Measurements from ENCODE around the gene MRPS25. TPM values are rescaled to one million over a fixed set of nuclear protein-coding genes. Genes with fewer than 3 reads are reported as not detected.

MRPS25 gene
- total RNA-seq, 2 donors from 2014 or later, result 13.8 to 31.0 TPM

DNA sequence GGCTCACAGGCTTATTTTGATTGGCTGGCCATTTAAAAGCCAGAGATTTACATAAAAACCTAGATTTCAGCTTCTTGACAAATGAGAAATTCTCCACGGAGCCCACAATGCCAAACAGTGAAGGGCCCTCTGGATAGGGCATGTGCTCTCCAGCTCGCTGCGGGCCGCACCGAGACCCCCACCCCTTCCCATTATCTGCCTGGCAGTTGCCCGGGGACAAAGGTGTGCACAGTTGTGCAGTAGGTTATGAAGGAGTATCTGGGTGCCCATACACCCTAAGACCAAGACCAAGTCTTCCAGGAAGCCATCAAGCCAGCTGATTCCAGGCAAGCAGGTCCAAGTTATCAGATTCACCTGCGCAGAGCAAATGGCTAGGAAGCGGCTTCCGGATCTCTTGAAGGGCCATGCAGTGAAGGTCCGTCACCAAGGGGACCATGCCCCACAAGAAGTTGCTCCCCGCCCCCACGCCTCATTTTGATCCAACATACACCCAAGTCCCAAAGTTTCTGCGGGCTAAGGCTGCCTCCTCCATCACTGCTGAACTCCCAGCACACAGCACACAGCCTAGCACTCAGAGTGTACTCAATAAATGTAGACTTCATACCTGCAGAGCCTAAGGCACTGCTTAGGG lies 1.3 kb downstream of the MRPS25 start:
- Histone ChIP-seq H3K4me3 (peak overlapping the region; percentile 88), H3K27ac (no peak overlapping the region), H3K27me3 (replicated peaks; ENCODE audit: insufficient read depth) (no peaks in the 10 kb centered on the region), H3K4me1 (ENCODE audit: control insufficient read depth in 1 of 2, low read depth in 2 of 2) (peaks cover 7 to 18% of the 10 kb centered on the region in 2 donors), H3K9me3 (no peaks in the 10 kb centered on the region), H3K36me3 (peaks cover 3% of the 10 kb centered on the region)
- no peak for DNase-seq (ENCODE audit: low spot score)
- ATAC-seq (ENCODE audit: insufficient number of reproducible peaks, low FRiP score, low read depth), result no peak
- TF ChIP-seq, protein P1, sequence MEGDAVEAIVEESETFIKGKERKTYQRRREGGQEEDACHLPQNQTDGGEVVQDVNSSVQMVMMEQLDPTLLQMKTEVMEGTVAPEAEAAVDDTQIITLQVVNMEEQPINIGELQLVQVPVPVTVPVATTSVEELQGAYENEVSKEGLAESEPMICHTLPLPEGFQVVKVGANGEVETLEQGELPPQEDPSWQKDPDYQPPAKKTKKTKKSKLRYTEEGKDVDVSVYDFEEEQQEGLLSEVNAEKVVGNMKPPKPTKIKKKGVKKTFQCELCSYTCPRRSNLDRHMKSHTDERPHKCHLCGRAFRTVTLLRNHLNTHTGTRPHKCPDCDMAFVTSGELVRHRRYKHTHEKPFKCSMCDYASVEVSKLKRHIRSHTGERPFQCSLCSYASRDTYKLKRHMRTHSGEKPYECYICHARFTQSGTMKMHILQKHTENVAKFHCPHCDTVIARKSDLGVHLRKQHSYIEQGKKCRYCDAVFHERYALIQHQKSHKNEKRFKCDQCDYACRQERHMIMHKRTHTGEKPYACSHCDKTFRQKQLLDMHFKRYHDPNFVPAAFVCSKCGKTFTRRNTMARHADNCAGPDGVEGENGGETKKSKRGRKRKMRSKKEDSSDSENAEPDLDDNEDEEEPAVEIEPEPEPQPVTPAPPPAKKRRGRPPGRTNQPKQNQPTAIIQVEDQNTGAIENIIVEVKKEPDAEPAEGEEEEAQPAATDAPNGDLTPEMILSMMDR (IDR thresholded peaks at IDR 0.05), result no peak

DNA sequence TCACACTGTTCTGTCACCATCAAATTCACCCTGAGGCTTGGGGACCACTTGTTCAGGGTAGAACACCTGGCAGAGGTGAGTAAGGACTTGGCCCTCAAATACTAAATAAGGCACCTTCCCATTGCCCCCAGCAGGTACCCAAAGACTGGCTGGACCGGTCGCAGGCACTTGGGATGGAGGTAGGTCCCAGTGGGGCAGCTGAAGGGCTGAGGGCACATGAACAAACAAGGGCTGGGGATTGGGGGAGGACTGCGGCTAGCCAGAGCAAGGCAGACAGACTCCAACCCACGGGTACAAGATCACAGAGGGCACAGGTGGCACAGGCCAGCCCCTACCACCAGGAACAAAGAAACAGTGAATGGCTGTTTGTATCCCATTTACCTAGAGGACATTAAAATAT lies 1.9 kb downstream of the MRPS25 start:
- no peak overlapping the region for H3K4me3 ChIP-seq
- H3K36me3 ChIP-seq, result peaks cover 3% of the 10 kb centered on the region
- no peak overlapping the region for H3K27ac ChIP-seq
- peaks cover 7 to 18% of the 10 kb centered on the region in 2 donors for H3K4me1 ChIP-seq (ENCODE audit: control insufficient read depth in 1 of 2, low read depth in 2 of 2)
- DNase-seq (ENCODE audit: low spot score) (no peak), ATAC-seq (ENCODE audit: insufficient number of reproducible peaks, low FRiP score, low read depth) (no peak)
- H3K27me3 ChIP-seq (replicated peaks; ENCODE audit: insufficient read depth), result no peaks in the 10 kb centered on the region
- TF ChIP-seq, protein P1 (IDR thresholded peaks at IDR 0.05), result no peak
- H3K9me3 ChIP-seq, result no peaks in the 10 kb centered on the region

DNA sequence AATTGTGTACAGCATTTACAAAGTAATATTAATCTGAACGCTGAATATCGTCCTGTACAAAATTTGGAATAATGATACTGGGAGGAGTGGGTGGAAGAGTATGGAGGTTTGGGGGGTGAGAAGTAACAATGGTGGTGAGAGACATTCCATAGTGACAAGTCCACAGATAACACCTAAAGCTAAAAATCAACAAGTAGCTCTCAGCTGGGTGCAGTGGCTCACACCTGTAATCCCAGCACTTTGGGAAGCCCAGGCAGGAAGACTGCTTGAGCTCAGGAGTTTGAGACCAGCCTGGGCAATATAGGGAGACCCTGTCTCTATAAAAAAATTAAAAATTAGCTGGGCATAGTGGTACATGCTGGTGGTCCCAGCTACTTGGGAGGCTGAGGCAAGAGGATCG lies 5.1 kb downstream of the MRPS25 start:
- Histone ChIP-seq H3K4me3 (no peak overlapping the region), H3K36me3 (peaks cover 3% of the 10 kb centered on the region), H3K9me3 (no peaks in the 10 kb centered on the region), H3K4me1 (ENCODE audit: control insufficient read depth in 1 of 2, low read depth in 2 of 2) (peaks cover 7 to 18% of the 10 kb centered on the region in 2 donors), H3K27ac (no peak overlapping the region), H3K27me3 (replicated peaks; ENCODE audit: insufficient read depth) (no peaks in the 10 kb centered on the region)
- ATAC-seq (ENCODE audit: insufficient number of reproducible peaks, low FRiP score, low read depth), result no peak
- TF ChIP-seq, protein P1 (IDR thresholded peaks at IDR 0.05), result no peak
- no peak for DNase-seq (ENCODE audit: low spot score)

DNA sequence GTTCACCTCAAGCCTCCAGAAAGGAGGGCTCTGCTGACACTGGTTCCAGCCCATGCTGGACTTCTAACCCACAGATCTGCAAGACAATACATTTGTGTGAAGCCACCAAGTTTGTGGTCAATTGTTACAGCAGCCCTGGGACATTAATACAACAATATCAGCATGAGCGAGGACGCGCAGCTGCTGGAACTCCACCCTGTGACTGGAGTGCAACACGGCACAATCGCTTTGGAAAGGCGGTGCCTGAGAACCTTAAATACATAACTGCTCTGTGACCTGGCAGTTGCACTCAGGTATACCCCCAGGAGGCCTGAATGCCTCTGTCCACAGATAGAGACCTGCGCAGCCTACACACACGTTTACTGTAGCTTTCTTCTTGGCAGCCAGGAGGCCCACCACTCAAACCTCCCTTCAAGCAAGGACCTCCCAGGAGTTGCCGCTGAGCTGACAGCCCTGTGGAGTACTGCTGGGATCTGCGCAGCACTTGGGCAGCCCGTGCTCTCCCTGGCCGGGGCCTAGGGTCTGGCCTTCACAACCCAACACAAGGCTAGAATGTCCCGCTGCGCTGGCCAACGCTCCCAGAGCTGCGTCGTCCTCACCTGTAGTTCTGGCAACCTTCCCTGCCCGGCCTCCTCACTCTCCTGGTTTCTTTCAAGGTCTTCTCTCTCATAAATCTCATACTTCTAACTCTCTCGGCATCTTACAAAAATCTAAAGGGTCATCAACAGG lies 8.3 kb downstream of the MRPS25 start:
- Histone ChIP-seq H3K27me3 (replicated peaks; ENCODE audit: insufficient read depth) (no peaks in the 10 kb centered on the region), H3K27ac (no peak overlapping the region), H3K4me3 (no peak overlapping the region), H3K9me3 (no peaks in the 10 kb centered on the region), H3K36me3 (peaks cover 8% of the 10 kb centered on the region), H3K4me1 (ENCODE audit: control insufficient read depth in 1 of 2, low read depth in 2 of 2) (no peaks in the 10 kb centered on the region)
- TF ChIP-seq, protein P1 (IDR thresholded peaks at IDR 0.05), result no peak
- no peak for ATAC-seq (ENCODE audit: insufficient number of reproducible peaks, low FRiP score, low read depth)
- DNase-seq (ENCODE audit: low spot score), result no peak

DNA sequence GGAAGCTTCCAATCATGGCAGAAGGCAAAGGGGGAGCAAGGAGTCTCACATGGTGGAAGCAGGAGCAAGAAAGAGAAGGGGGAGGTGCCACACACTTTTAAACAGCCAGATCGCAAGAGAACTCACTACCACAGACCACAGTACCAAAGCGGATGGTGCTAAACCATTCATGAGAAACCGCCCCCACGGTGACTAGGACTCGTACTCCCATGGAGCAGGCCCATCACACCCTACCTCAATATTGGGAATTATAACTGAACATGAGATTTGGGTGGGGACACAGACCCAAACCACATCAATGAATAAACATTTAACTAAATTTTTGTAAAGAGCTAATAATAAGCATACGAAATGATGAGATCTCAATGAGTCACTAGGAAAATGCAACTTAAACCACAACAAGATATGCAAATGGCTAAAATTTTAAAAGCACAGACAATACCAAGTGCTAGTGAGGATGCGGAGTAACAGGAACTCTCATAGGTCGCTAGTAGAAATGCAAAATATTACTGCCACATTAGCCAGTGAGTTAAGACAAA lies 10.0 kb downstream of the MRPS25 start:
- Histone ChIP-seq H3K9me3 (no peaks in the 10 kb centered on the region), H3K4me1 (ENCODE audit: control insufficient read depth in 1 of 2, low read depth in 2 of 2) (no peaks in the 10 kb centered on the region), H3K27ac (no peak overlapping the region), H3K27me3 (replicated peaks; ENCODE audit: insufficient read depth) (no peaks in the 10 kb centered on the region), H3K36me3 (peaks cover 8% of the 10 kb centered on the region), H3K4me3 (no peak overlapping the region)
- no peak for ATAC-seq (ENCODE audit: insufficient number of reproducible peaks, low FRiP score, low read depth)
- no peak for DNase-seq (ENCODE audit: low spot score)
- TF ChIP-seq, protein P1 (IDR thresholded peaks at IDR 0.05), result no peak
